NCI-H128 (cell line): Measurements from ENCODE around the gene QDPR.
A peak's percentile ranks its signal among the peaks of the same experiment; 100 is the strongest.
"Not testable (repeated sequence)": the region's sequence is repeated elsewhere in the genome, so short reads cannot be mapped to it uniquely, and the experiment has no call there.

Source experiments
- DNase-seq: peaks from one replicate; lab custom pipeline; 2025; ENCODE audit not compliant: unreplicated experiment; lab: John Stamatoyannopoulos, UW

Gene QDPR

GRCh38 chr4:17492058-17492741 is 19.7 kb downstream of the QDPR start:
- no peak for DNase-seq

GRCh38 chr4:17491196-17491595 is 20.7 kb downstream of the QDPR start:
- no peak for DNase-seq

- DNase-seq: no peak
Measured at GRCh38 chr4:17490575-17491059, 21.3 kb downstream of the QDPR start.

GRCh38 chr4:17489721-17490120 is 22.2 kb downstream of the QDPR start:
- DNase-seq: no peak

GRCh38 chr4:17489123-17489522 is 22.8 kb downstream of the QDPR start:
- no peak for DNase-seq

GRCh38 chr4:17482716-17483115 is 29.2 kb downstream of the QDPR start:
- DNase-seq: no peak

GRCh38 chr4:17480955-17481354 is 30.9 kb downstream of the QDPR start:
- DNase-seq: no peak

- DNase-seq: no peak
Measured at GRCh38 chr4:17480210-17480927, 31.5 kb downstream of the QDPR start.

- no peak for DNase-seq
Measured at GRCh38 chr4:17477774-17478472, 34.0 kb downstream of the QDPR start.

GRCh38 chr4:17476853-17477252 is 35.0 kb downstream of the QDPR start:
- DNase-seq: no peak

GRCh38 chr4:17475481-17475880 is 36.4 kb downstream of the QDPR start:
- no peak for DNase-seq

GRCh38 chr4:17469931-17470674 is 41.8 kb downstream of the QDPR start:
- no peak for DNase-seq

- DNase-seq: no peak
Measured at GRCh38 chr4:17468619-17469221, 43.2 kb downstream of the QDPR start.

GRCh38 chr4:17463606-17464005 is 48.3 kb downstream of the QDPR start:
- no peak for DNase-seq

- DNase-seq: no peak
Measured at GRCh38 chr4:17450269-17450804, 61.6 kb downstream of the QDPR start.

GRCh38 chr4:17448689-17449088 is 63.2 kb downstream of the QDPR start:
- DNase-seq: no peak

GRCh38 chr4:17447675-17448298 is 64.1 kb downstream of the QDPR start:
- peak; percentile 1 for DNase-seq

- no peak for DNase-seq
Measured at GRCh38 chr4:17447056-17447455, 64.8 kb downstream of the QDPR start.

- DNase-seq: not testable (repeated sequence)
Measured at GRCh38 chr4:17442477-17442876, 69.4 kb downstream of the QDPR start.

GRCh38 chr4:17437396-17437795 is 74.5 kb downstream of the QDPR start:
- DNase-seq: no peak
